RWPE1 (cell line): ENCODE results near the gene MYL4.

Experiments
- CTCF ChIA-PET: fragments of 350-600 bp; sonication (Branson Sonifier 250); formaldehyde crosslinking; extraction: SDS; loops from one replicate; lab custom pipeline; 2021; lab: Yijun Ruan, JAX
- POLR2A ChIA-PET: fragments of 400-600 bp; formaldehyde crosslinking; extraction: SDS; loops from one replicate; lab custom pipeline; 2020; ENCODE audit warnings: antibody characterized with exemption; ENCODE audit not compliant: low non-redundant PET; lab: Yijun Ruan, JAX
- DNase-seq: peaks from one replicate; pipeline ENCODE4 v3.0.0; 2012; ENCODE audit warnings: low spot score
- H3K27ac ChIP-seq: fragments of 450-650 bp; 2 replicates; pipeline ENCODE4 v1.5.1; 2017
- TF ChIP-seq, protein P1 (sequence below): fragments of 450-650 bp; conservative IDR thresholded peaks from 2 replicates; pipeline ENCODE4 v1.5.1; 2017; ENCODE audit warnings: low read depth, mild to moderate bottlenecking

MYL4 gene

GRCh38 chr17:47272491-47272890 lies 63.3 kb downstream of the MYL4 start:
- no peak for DNase-seq
- POLR2A ChIA-PET: no interaction called here
- CTCF ChIA-PET: no interaction called here
- H3K27ac ChIP-seq: no peak overlapping the region
- TF ChIP-seq, protein P1, sequence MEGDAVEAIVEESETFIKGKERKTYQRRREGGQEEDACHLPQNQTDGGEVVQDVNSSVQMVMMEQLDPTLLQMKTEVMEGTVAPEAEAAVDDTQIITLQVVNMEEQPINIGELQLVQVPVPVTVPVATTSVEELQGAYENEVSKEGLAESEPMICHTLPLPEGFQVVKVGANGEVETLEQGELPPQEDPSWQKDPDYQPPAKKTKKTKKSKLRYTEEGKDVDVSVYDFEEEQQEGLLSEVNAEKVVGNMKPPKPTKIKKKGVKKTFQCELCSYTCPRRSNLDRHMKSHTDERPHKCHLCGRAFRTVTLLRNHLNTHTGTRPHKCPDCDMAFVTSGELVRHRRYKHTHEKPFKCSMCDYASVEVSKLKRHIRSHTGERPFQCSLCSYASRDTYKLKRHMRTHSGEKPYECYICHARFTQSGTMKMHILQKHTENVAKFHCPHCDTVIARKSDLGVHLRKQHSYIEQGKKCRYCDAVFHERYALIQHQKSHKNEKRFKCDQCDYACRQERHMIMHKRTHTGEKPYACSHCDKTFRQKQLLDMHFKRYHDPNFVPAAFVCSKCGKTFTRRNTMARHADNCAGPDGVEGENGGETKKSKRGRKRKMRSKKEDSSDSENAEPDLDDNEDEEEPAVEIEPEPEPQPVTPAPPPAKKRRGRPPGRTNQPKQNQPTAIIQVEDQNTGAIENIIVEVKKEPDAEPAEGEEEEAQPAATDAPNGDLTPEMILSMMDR: no peak

- H3K27ac ChIP-seq: no peak overlapping the region
- TF ChIP-seq, protein P1: no peak
- POLR2A ChIA-PET: no interaction called here
- CTCF ChIA-PET: interaction anchor here (0.6 kb wide), 1 partner anchor 24 kb away, joined by 3 read pairs; no protein-coding TSS in a partner anchor
- DNase-seq: no peak
Measured at GRCh38 chr17:47273245-47273644, 64.1 kb downstream of the MYL4 start.
